ENCODE measurements around the gene FRMPD2.

- TF ChIP-seq CTCF (conservative IDR thresholded peaks at IDR 0.05; ENCODE audit: low read length): no peak
- TF ChIP-seq EZH2phosphoT487 (IDR thresholded peaks at IDR 0.05; ENCODE audit: borderline replicate concordance): no peak
Measured at GRCh38 chr10:48258105-48258504, 16.4 kb downstream of the FRMPD2 start.

All from Loucy (cell line).